Glomerular visceral epithelial cell (primary cell): ENCODE measurements around the gene MYO9A.
A peak's percentile ranks its signal among the peaks of the same experiment; 100 is the strongest.
"Not testable (repeated sequence)": the region's sequence is repeated elsewhere in the genome, so short reads cannot be mapped to it uniquely, and the experiment has no call there.

Experiments
- DNase-seq: peaks from one replicate; pipeline ENCODE4 v3.0.0-alpha.2; 2016; ENCODE audit errors: extremely low spot score

Gene MYO9A

GRCh38 chr15:72140088-72140487 is 22.1 kb upstream of the MYO9A start:
- DNase-seq = no peak

GRCh38 chr15:72139667-72140066 is 21.7 kb upstream of the MYO9A start:
- DNase-seq = no peak

- DNase-seq = peak; percentile 30
Measured at GRCh38 chr15:72136170-72137051, 18.5 kb upstream of the MYO9A start.

GRCh38 chr15:72135719-72136118 is 17.8 kb upstream of the MYO9A start:
- DNase-seq = no peak

- no peak for DNase-seq
Measured at GRCh38 chr15:72133211-72133610, 15.3 kb upstream of the MYO9A start.

- DNase-seq = no peak
Measured at GRCh38 chr15:72131922-72132321, 14.0 kb upstream of the MYO9A start.

GRCh38 chr15:72130272-72130671 is 12.3 kb upstream of the MYO9A start:
- no peak for DNase-seq

GRCh38 chr15:72128359-72128758 is 10.4 kb upstream of the MYO9A start:
- DNase-seq = no peak

- DNase-seq = no peak
Measured at GRCh38 chr15:72127724-72128322, 9.9 kb upstream of the MYO9A start.

GRCh38 chr15:72124218-72124617 is 6.3 kb upstream of the MYO9A start:
- no peak for DNase-seq

GRCh38 chr15:72117486-72118016 is 399 bp downstream of the MYO9A start:
- DNase-seq = peak; percentile 84

- peak; percentile 28 for DNase-seq
Measured at GRCh38 chr15:72116731-72117485, 1.0 kb downstream of the MYO9A start.

- no peak for DNase-seq
Measured at GRCh38 chr15:72113347-72114031, 4.5 kb downstream of the MYO9A start.

- no peak for DNase-seq
Measured at GRCh38 chr15:72112805-72113204, 5.1 kb downstream of the MYO9A start.

GRCh38 chr15:72112116-72112515 is 5.8 kb downstream of the MYO9A start:
- DNase-seq = no peak

GRCh38 chr15:72110355-72110754 is 7.6 kb downstream of the MYO9A start:
- no peak for DNase-seq

- DNase-seq = no peak
Measured at GRCh38 chr15:72106068-72106467, 11.9 kb downstream of the MYO9A start.

GRCh38 chr15:72105111-72105510 is 12.8 kb downstream of the MYO9A start:
- no peak for DNase-seq

GRCh38 chr15:72100551-72100950 is 17.4 kb downstream of the MYO9A start:
- DNase-seq = not testable (repeated sequence)

- DNase-seq = no peak
Measured at GRCh38 chr15:72099155-72099554, 18.8 kb downstream of the MYO9A start.

- DNase-seq = peak; percentile 35
Measured at GRCh38 chr15:72098040-72098439, 19.9 kb downstream of the MYO9A start.

- DNase-seq = no peak
Measured at GRCh38 chr15:72096796-72097195, 21.2 kb downstream of the MYO9A start.
